K562 (cell line): ENCODE measurements around the gene MTRFR. TPM values are rescaled to one million over a fixed set of nuclear protein-coding genes. Genes with fewer than 3 reads are reported as not detected.

ENCODE experiments used
- ATAC-seq: fragments of 200-7000 bp; cut with Tn5 transposase; 3 replicates; pipeline ENCODE4 v1.9.1; 2020; ENCODE audit warnings: moderate library complexity
- BruUV-seq: library from RNA; stranded (reverse); fragments of 400-500 nt; replicated peaks from 2 replicates; lab custom pipeline; 2021; lab: Mats Ljungman, UMichigan
- CTCF ChIA-PET: fragments of 300-600 bp; formaldehyde crosslinking; extraction: SDS; loops from one replicate; lab custom pipeline; 2021; ENCODE audit warnings: low intra/inter-chr PET ratio; lab: Yijun Ruan, JAX
- POLR2A ChIA-PET: fragments of 300-600, 350-650 bp; sonication (Branson Sonifier 250); formaldehyde crosslinking; extraction: SDS; loops from one replicate; lab custom pipeline; 2021; ENCODE audit warnings: antibody characterized with exemption, inconsistent platforms; lab: Yijun Ruan, JAX
- DNase-seq, 4 experiments: peaks; one replicate each; pipeline versions ENCODE4 v3.0.0 to v3.0.0-alpha.2; 2011 to 2018; ENCODE audit warnings: low spot score in 3 of 4, mixed read lengths in 3 of 4; ENCODE audit errors: extremely low read depth in 1 of 4
- FAIRE-seq: peaks from 2 replicates; lab custom pipeline; 2011; peaks lifted over from hg19 to GRCh38; lab: Jason Lieb, UNC
- H2AFZ ChIP-seq: 2 replicates; pipeline ENCODE4 v1.6.0; 2011; ENCODE audit warnings: low read depth, low read length, control low read depth, inconsistent platforms
- H3K27ac ChIP-seq: fragments of 200-600 bp; 3 replicates; pipeline ENCODE4 v1.8.0; 2011; ENCODE audit warnings: low read depth, mild to moderate bottlenecking, control low read depth, inconsistent platforms, low read length, moderate library complexity, mixed read lengths; ENCODE audit errors: extremely low read depth
- H3K27me3 ChIP-seq, 2 experiments: fragments of 300-600 bp in 1 of 2; 2 replicates in 1 of 2; 3 replicates in 1 of 2; pipeline versions ENCODE4 v1.6.0 to v1.8.0; 2011; ENCODE audit warnings: inconsistent platforms in 2 of 2, low read length in 2 of 2, mild to moderate bottlenecking in 1 of 2, mixed read lengths in 1 of 2, moderate library complexity in 1 of 2; ENCODE audit not compliant: control insufficient read depth in 2 of 2, insufficient read depth in 2 of 2
- H3K36me3 ChIP-seq: fragments of 300-600 bp; 3 replicates; pipeline ENCODE4 v1.8.0; 2011; ENCODE audit warnings: mild to moderate bottlenecking, low read length, inconsistent platforms; ENCODE audit not compliant: control insufficient read depth, insufficient read depth
- H3K4me1 ChIP-seq, 2 experiments: fragments of 200-600 bp in 1 of 2; replicated peaks in 1 of 2; 2 replicates in 1 of 2; 3 replicates in 1 of 2; pipeline versions ENCODE4 v1.5.1 to v1.8.0; 2011; ENCODE audit warnings: inconsistent platforms in 2 of 2, low read length in 2 of 2, mild to moderate bottlenecking in 1 of 2, mixed read lengths in 1 of 2, moderate library complexity in 1 of 2; ENCODE audit not compliant: control insufficient read depth in 2 of 2, insufficient read depth in 2 of 2
- H3K4me2 ChIP-seq: 2 replicates; pipeline ENCODE4 v1.6.1; 2011; ENCODE audit warnings: low read length, control low read depth, inconsistent platforms, mixed read lengths; ENCODE audit not compliant: insufficient read depth
- H3K4me3 ChIP-seq: fragments of 200-600 bp; sonication (generic), shearing (Covaris generic); 2 replicates; pipeline ENCODE4 v1.5.1; 2016; ENCODE audit warnings: control low read depth, inconsistent platforms
- H3K79me2 ChIP-seq: fragments of 200-600 bp; 3 replicates; pipeline ENCODE4 v1.8.0; 2011; ENCODE audit warnings: low read length, inconsistent platforms; ENCODE audit not compliant: control insufficient read depth, insufficient read depth
- H3K9ac ChIP-seq, 2 experiments: 2 replicates each; pipeline versions ENCODE4 v1.6.0 to v1.6.1; 2011; ENCODE audit warnings: low read depth in 2 of 2, low read length in 2 of 2, control low read depth in 1 of 2, inconsistent platforms in 1 of 2, mild to moderate bottlenecking in 1 of 2, mixed read lengths in 1 of 2; ENCODE audit not compliant: insufficient read depth in 1 of 2
- H3K9me1 ChIP-seq: one replicate; pipeline ENCODE4 v1.6.0; 2011; ENCODE audit warnings: inconsistent platforms, mild to moderate bottlenecking, low read length, moderate library complexity; ENCODE audit not compliant: control insufficient read depth, insufficient read depth
- H3K9me3 ChIP-seq: replicated peaks from 2 replicates; pipeline ENCODE4 v1.5.1; 2011; ENCODE audit warnings: low read depth, low read length, inconsistent platforms; ENCODE audit not compliant: control insufficient read depth, insufficient read depth
- H4K20me1 ChIP-seq: replicated peaks from 2 replicates; pipeline ENCODE4 v1.6.1; 2011; ENCODE audit warnings: low read length, inconsistent platforms, mixed read lengths; ENCODE audit not compliant: control insufficient read depth, insufficient read depth
- CAMTA2 ChIP-seq: fragments of 250-450 bp; sonication (Bioruptor Pico); conservative IDR thresholded peaks from 2 replicates; pipeline ENCODE4 v1.5.1; 2022
- HDAC3 ChIP-seq: fragments of 450-650 bp; IDR thresholded peaks from 2 replicates; pipeline ENCODE4 v1.6.1; 2018; ENCODE audit warnings: borderline replicate concordance, mild to moderate bottlenecking, moderate library complexity; ENCODE audit not compliant: partially characterized antibody
- HOXB6 ChIP-seq: fragments of 250-450 bp; sonication (Bioruptor Pico); IDR thresholded peaks from 2 replicates; pipeline ENCODE4 v1.5.1; 2022; ENCODE audit warnings: mild to moderate bottlenecking, borderline replicate concordance
- JUNB ChIP-seq: fragments of 450-650 bp; formaldehyde crosslinking; conservative IDR thresholded peaks from 2 replicates; pipeline ENCODE4 v1.4.0; 2020; ENCODE audit warnings: mild to moderate bottlenecking
- KLF16 ChIP-seq: IDR thresholded peaks from 2 replicates; pipeline ENCODE4 v1.6.1; 2016; ENCODE audit warnings: antibody characterized with exemption
- MAFG ChIP-seq: fragments of 450-650 bp; conservative IDR thresholded peaks from 2 replicates; pipeline ENCODE4 v1.6.1; 2016; ENCODE audit warnings: missing genetic modification characterization, missing compliant biosample characterization
- MCM2 ChIP-seq: fragments of 450-650 bp; IDR thresholded peaks from 2 replicates; pipeline ENCODE4 v1.6.1; 2017; ENCODE audit warnings: low read depth, mild to moderate bottlenecking
- NCOR1 ChIP-seq: fragments of 450-650 bp; IDR thresholded peaks from 2 replicates; pipeline ENCODE4 v1.6.1; 2016; ENCODE audit warnings: mild to moderate bottlenecking, moderate library complexity
- NFE2L1 ChIP-seq: fragments of 450-650 bp; IDR thresholded peaks from 2 replicates; pipeline ENCODE4 v1.6.1; 2016; ENCODE audit warnings: missing genetic modification characterization, low read depth, mild to moderate bottlenecking, missing compliant biosample characterization, moderate library complexity, borderline replicate concordance
- NFXL1 ChIP-seq: fragments of 450-650 bp; formaldehyde crosslinking; IDR thresholded peaks from 2 replicates; pipeline ENCODE4 v1.4.0; 2021; ENCODE audit warnings: mild to moderate bottlenecking
- SFPQ ChIP-seq: fragments of 200-400 bp; formaldehyde crosslinking; IDR thresholded peaks from 2 replicates; pipeline ENCODE4 v1.6.1; 2017; ENCODE audit warnings: mild to moderate bottlenecking, low read depth, low read length, moderate library complexity
- STAT5A ChIP-seq: IDR thresholded peaks from 2 replicates; pipeline ENCODE4 v1.6.1; 2012; ENCODE audit warnings: low read length, inconsistent platforms, borderline replicate concordance
- ZNF134 ChIP-seq: fragments of 250-450 bp; sonication (Bioruptor Pico); conservative IDR thresholded peaks from 2 replicates; pipeline ENCODE4 v1.4.0; 2020
- ZNF57 ChIP-seq: fragments of 450-650 bp; formaldehyde crosslinking; IDR thresholded peaks from 2 replicates; pipeline ENCODE4 v1.4.0; 2020; ENCODE audit warnings: mild to moderate bottlenecking, moderate library complexity
- WGBS: fragments of 100-300 bp; shearing (Covaris generic); methylation state at CpG from one replicate; pipeline ENCODE4 v1.1.6; 2016; ENCODE audit warnings: low coverage, mixed read lengths; ENCODE audit not compliant: insufficient coverage; ENCODE audit errors: missing lambda C conversion rate; 5-methylcytosine and 5-hydroxymethylcytosine counted together
- in situ Hi-C: fragments of 300-500 bp; cut with MboI; formaldehyde crosslinking; loops from 4 replicates; pipeline ENCODE4 v1.15.0; 2018; ENCODE audit warnings: inconsistent platforms, mixed read lengths
- intact Hi-C: fragments of 100-400 bp; cut with micrococcal nuclease; formaldehyde crosslinking; loops from 2 replicates; pipeline ENCODE4 v1.14.2; 2022
- polyA plus RNA-seq, 8 experiments: library from polyadenylated mRNA; depleted of rRNA in 4 of 8; stranded (reverse) in 5 of 8; unstranded in 3 of 8; fragments of >200 nt; fragmentation: Nextera tagmentation in 2 of 8; fragmentation: Illumina TruSeq in 1 of 8; extraction: Ambion mirVana in 2 of 8; extraction: Trizol in 1 of 8; gene quantifications; 2 replicates each; pipeline versions ENCODE4 v1.2.1 to v1.2.3, GENCODE V29; 2011 to 2014; ENCODE audit warnings: inconsistent platforms in 1 of 8, missing spikeins in 1 of 8
- total RNA-seq, 7 experiments: library from RNA; depleted of rRNA in 6 of 7; stranded (reverse); fragments of >200 nt in 6 of 7; fragmentation: Illumina TruSeq in 2 of 7; extraction: Trizol in 2 of 7; gene quantifications; 2 replicates each; pipeline versions ENCODE4 v1.2.1 to v1.2.3, GENCODE V29; 2011 to 2021; ENCODE audit warnings: low replicate concordance in 1 of 7
- TF ChIP-seq, protein P1 (sequence below): fragments of 250-450 bp; sonication (Bioruptor Pico); IDR thresholded peaks from 2 replicates; pipeline ENCODE4 v1.8.0; 2022; ENCODE audit warnings: moderate library complexity, mild to moderate bottlenecking, inconsistent platforms

The MTRFR gene
- total and polyA plus RNA-seq, 9 of the 15 experiments (the other 6 are each of a cell fraction or from before 2014, with no cell fraction given), result 16.7 to 55.6 (median 34.7) TPM

DNA sequence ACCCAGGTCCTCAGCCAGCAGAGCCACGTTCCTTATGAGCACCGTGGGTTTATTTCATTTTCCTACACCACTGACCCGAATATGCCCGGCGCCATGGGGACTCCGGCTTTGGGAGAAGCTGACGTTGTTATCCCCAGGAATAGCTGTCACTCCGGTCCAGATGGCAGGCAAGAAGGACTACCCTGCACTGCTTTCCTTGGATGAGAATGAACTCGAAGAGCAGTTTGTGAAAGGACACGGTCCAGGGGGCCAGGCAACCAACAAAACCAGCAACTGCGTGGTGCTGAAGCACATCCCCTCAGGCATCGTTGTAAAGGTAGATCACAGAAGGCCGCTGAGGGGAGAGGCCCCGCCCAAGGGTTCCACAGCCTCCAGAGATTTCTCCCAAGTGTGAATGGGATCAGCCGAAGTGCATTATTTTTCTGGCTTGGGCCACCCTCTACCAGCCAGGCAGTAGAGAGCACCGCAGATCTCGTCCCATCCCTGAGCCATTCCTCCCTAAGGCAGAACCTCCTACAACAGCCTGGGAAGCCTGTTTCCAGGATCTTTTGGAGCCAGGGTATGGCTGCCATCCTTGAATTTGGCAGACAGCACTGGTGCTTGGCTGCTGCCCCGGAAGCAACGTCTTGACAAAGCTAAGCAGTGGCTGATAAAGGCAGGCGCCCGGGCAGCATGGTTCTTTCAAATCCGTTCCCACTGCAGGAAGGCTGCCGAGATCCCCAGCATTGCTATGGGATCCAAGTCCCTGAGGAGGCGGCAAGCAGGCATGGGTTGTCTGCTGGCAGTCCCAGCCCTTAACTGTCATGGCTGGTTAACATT, 20.6 kb downstream of the MTRFR start:
- TF ChIP-seq NFE2L1 (tag) (no peak), STAT5A (no peak), ZNF134 (no peak), SFPQ (no peak), ZNF57 (CRISPR knock-in tag) (no peak), NFXL1 (CRISPR knock-in tag) (no peak), NCOR1 (no peak), HDAC3 (no peak), CAMTA2 (CRISPR knock-in tag) (no peak), KLF16 (no peak), MCM2 (no peak), MAFG (tag) (no peak), JUNB (CRISPR knock-in tag) (no peak), HOXB6 (CRISPR knock-in tag) (no peak)
- TF ChIP-seq, protein P1, sequence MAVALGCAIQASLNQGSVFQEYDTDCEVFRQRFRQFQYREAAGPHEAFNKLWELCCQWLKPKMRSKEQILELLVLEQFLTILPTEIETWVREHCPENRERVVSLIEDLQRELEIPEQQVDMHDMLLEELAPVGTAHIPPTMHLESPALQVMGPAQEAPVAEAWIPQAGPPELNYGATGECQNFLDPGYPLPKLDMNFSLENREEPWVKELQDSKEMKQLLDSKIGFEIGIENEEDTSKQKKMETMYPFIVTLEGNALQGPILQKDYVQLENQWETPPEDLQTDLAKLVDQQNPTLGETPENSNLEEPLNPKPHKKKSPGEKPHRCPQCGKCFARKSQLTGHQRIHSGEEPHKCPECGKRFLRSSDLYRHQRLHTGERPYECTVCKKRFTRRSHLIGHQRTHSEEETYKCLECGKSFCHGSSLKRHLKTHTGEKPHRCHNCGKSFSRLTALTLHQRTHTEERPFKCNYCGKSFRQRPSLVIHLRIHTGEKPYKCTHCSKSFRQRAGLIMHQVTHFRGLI, result no peak
- no peak for DNase-seq
- Histone ChIP-seq H3K27ac (no peak overlapping the region), H3K4me3 (no peak overlapping the region), H3K36me3 (peaks cover 62% of the 10 kb centered on the region), H3K9ac (no peak overlapping the region), H3K9me1 (no peaks in the 10 kb centered on the region), H3K27me3 (no peaks in the 10 kb centered on the region), H3K4me1 (peaks cover 19 to 23% of the 10 kb centered on the region in 2 experiments), H3K9me3 (no peaks in the 10 kb centered on the region), H3K79me2 (peaks cover 47% of the 10 kb centered on the region), H2AFZ (no peak overlapping the region), H4K20me1 (peaks cover 4% of the 10 kb centered on the region), H3K4me2 (no peak overlapping the region)
- in situ Hi-C loops, result no loop called here
- ChIA-PET POLR2A (interaction anchor here (0.6 to 0.8 kb wide), 3 partner anchors 9 to 494 kb away, joined by 3 to 4 read pairs (median 3); no protein-coding TSS in a partner anchor), CTCF (no interaction called here)
- 91% methylated on average over 24 of the region's 24 CpGs for WGBS
- BruUV-seq, result no TSS peak
- intact Hi-C loops, result no loop called here
- no peak for FAIRE-seq
- no peak for ATAC-seq
